Measurements from ENCODE around the gene SAG.

Gene SAG

DNA sequence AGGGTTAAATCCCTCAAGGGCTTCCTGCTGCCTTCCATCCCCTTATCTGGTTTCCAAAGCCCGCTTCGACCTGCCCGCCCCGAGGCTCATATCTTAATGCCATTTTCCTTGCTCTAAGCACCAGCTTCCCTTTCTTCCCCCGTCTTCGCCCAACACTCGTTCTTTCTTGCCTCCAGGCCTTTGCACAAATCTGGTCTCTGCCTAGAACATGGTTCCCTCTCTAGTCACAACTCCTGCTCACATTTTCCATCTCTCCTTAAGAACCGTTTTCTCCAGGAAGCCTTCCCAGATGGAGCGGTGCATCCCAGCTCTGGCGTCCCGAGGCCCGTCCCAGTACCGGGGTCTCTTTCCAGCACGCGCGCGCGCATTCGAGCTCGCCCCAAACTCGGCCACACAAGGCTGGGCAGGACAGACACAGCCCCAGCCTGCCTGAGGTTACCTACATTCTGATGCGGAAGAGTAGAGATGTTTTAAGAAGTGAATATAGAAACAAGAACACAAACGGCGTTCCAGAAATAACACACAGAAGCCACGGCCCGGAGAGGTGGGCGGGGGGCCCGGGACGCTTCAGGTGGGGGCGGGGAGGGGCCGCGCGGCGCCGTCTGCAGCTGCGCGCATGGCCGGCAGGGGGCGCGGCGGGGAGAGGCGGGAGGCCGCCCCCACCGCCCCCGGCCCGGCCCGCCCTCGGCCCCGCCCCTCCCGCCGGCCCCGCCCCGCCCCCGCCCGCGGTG is 46.3 kb downstream of the SAG start, which contains the start of gene DGKD:
TSS of gene DGKD (plus strand) at position 726 of the 731 bp plus-strand sequence. CDS start 25 bp downstream, outside the sequence.
- Histone ChIP-seq H3K36me3 (ENCODE audit: control insufficient read depth, insufficient read depth, low read length) (no peaks in the 10 kb centered on the region), H3K27ac (ENCODE audit: low read depth, low read length) (no peak within 1 kb of the TSS), H3K27me3 (ENCODE audit: control insufficient read depth, insufficient read depth, low read length) (no peaks in the 10 kb centered on the region), H3K4me3 (ENCODE audit: low read length) (peak within 1 kb of the TSS; percentile 82), H3K9ac (ENCODE audit: low read length) (peak within 1 kb of the TSS; percentile 10), H3K4me1 (ENCODE audit: control insufficient read depth, insufficient read depth, low read length) (peaks cover 5% of the 10 kb centered on the region)

GRCh38 chr2:233354500-233354924 is 46.9 kb downstream of the SAG start:
- H3K27ac ChIP-seq (ENCODE audit: low read depth, low read length) = no peak overlapping the region
- H3K4me1 ChIP-seq (ENCODE audit: control insufficient read depth, insufficient read depth, low read length) = peaks cover 5% of the 10 kb centered on the region
- H3K36me3 ChIP-seq (ENCODE audit: control insufficient read depth, insufficient read depth, low read length) = no peaks in the 10 kb centered on the region
- H3K9ac ChIP-seq (ENCODE audit: low read length) = no peak overlapping the region
- H3K4me3 ChIP-seq (ENCODE audit: low read length) = peak overlapping the region; percentile 82
- no peaks in the 10 kb centered on the region for H3K27me3 ChIP-seq (ENCODE audit: control insufficient read depth, insufficient read depth, low read length)

DNA sequence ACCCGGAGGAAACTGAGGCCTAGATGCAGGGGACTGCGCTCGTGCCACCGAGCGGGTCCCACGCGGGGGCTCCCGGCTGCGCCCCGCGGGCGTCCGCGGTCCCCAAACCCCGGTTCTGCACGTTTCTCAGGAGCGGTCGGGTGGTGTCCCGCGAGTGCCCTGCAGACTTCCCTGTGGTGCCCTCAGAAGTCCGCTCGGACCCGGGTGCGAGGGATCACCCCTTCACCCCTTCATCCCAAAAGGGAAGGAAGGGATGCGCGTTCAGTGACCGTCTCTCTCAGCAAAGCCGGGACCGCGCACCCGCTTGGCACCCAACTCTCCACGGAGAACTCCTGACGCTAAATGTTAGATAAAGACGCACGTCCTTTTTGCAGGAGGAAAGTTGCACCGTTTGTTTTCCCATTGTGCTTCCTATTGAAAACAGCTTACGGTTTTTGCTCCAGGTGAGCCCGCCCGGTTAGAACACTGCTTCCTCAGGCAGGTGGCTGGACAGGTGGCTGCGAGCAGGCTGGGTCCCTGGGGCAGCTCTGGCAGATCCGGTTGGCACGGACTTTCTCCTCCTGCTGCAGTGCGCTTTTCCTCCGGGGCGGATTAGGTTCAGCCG is 47.5 kb downstream of the SAG start:
- H3K4me1 ChIP-seq (ENCODE audit: control insufficient read depth, insufficient read depth, low read length) = peaks cover 5% of the 10 kb centered on the region
- H3K27ac ChIP-seq (ENCODE audit: low read depth, low read length) = no peak overlapping the region
- no peaks in the 10 kb centered on the region for H3K36me3 ChIP-seq (ENCODE audit: control insufficient read depth, insufficient read depth, low read length)
- H3K27me3 ChIP-seq (ENCODE audit: control insufficient read depth, insufficient read depth, low read length) = no peaks in the 10 kb centered on the region
- H3K4me3 ChIP-seq (ENCODE audit: low read length) = peak overlapping the region; percentile 82
- peak overlapping the region; percentile 10 for H3K9ac ChIP-seq (ENCODE audit: low read length)

DNA sequence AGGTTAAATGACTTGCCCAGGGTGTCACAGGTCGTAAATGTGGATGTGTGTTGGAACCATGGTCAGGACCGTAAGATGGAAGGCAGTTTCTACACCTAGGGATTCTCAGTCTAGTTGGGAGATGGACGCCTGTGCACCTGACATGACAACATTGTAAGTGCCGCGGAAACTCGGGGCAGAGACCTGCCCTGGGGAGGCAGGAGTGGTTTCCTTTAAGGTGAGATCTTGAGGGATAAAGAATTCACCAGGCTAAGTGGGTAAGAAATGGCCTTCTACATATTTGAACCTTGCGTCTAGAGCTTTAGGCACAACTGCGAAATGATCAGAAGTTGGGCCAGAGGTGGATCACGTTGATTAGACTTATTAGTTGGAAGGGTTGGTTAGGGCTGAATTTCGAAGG is 48.3 kb downstream of the SAG start:
- no peak overlapping the region for H3K27ac ChIP-seq (ENCODE audit: low read depth, low read length)
- H3K36me3 ChIP-seq (ENCODE audit: control insufficient read depth, insufficient read depth, low read length) = no peaks in the 10 kb centered on the region
- H3K4me1 ChIP-seq (ENCODE audit: control insufficient read depth, insufficient read depth, low read length) = peaks cover 5% of the 10 kb centered on the region
- no peaks in the 10 kb centered on the region for H3K27me3 ChIP-seq (ENCODE audit: control insufficient read depth, insufficient read depth, low read length)
- peak overlapping the region; percentile 82 for H3K4me3 ChIP-seq (ENCODE audit: low read length)
- no peak overlapping the region for H3K9ac ChIP-seq (ENCODE audit: low read length)

- Histone ChIP-seq H3K27me3 (ENCODE audit: control insufficient read depth, insufficient read depth, low read length) (no peaks in the 10 kb centered on the region), H3K4me1 (ENCODE audit: control insufficient read depth, insufficient read depth, low read length) (peaks cover 5% of the 10 kb centered on the region), H3K4me3 (ENCODE audit: low read length) (no peak overlapping the region), H3K36me3 (ENCODE audit: control insufficient read depth, insufficient read depth, low read length) (no peaks in the 10 kb centered on the region), H3K27ac (ENCODE audit: low read depth, low read length) (no peak overlapping the region), H3K9ac (ENCODE audit: low read length) (no peak overlapping the region)
Measured at GRCh38 chr2:233356546-233357308, 49.1 kb downstream of the SAG start.

- H3K4me3 ChIP-seq (ENCODE audit: low read length) = no peak overlapping the region
- peaks cover 5% of the 10 kb centered on the region for H3K4me1 ChIP-seq (ENCODE audit: control insufficient read depth, insufficient read depth, low read length)
- H3K27ac ChIP-seq (ENCODE audit: low read depth, low read length) = no peak overlapping the region
- H3K9ac ChIP-seq (ENCODE audit: low read length) = no peak overlapping the region
- H3K36me3 ChIP-seq (ENCODE audit: control insufficient read depth, insufficient read depth, low read length) = no peaks in the 10 kb centered on the region
- no peaks in the 10 kb centered on the region for H3K27me3 ChIP-seq (ENCODE audit: control insufficient read depth, insufficient read depth, low read length)
Measured at GRCh38 chr2:233358335-233358734, 50.7 kb downstream of the SAG start.

- no peaks in the 10 kb centered on the region for H3K27me3 ChIP-seq (ENCODE audit: control insufficient read depth, insufficient read depth, low read length)
- H3K36me3 ChIP-seq (ENCODE audit: control insufficient read depth, insufficient read depth, low read length) = no peaks in the 10 kb centered on the region
- H3K4me1 ChIP-seq (ENCODE audit: control insufficient read depth, insufficient read depth, low read length) = peaks cover 5% of the 10 kb centered on the region
- peak overlapping the region; percentile 31 for H3K27ac ChIP-seq (ENCODE audit: low read depth, low read length)
- H3K4me3 ChIP-seq (ENCODE audit: low read length) = no peak overlapping the region
- H3K9ac ChIP-seq (ENCODE audit: low read length) = no peak overlapping the region
Measured at GRCh38 chr2:233358947-233359346, 51.3 kb downstream of the SAG start.

DNA sequence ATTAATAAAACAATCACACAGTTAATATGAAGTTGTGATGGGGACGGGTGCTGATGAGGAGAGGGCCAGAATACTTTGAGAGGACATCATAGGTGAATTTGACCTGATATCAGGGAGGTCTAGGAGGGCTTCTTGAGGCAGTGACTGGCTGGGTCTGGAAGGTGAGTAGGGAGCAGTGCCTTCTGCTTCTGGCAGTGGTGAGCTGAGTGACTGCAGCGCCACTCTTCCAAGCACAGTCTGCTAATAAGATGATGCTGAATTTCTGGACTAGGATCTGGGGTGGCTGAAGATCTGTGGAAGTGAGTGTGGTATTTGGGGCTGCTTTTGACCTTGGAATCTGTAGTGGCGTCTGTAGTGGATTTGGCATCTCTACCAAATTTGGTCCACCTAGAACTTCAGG is 52.2 kb downstream of the SAG start:
- no peak overlapping the region for H3K9ac ChIP-seq (ENCODE audit: low read length)
- H3K27me3 ChIP-seq (ENCODE audit: control insufficient read depth, insufficient read depth, low read length) = no peaks in the 10 kb centered on the region
- peaks cover 5% of the 10 kb centered on the region for H3K4me1 ChIP-seq (ENCODE audit: control insufficient read depth, insufficient read depth, low read length)
- H3K27ac ChIP-seq (ENCODE audit: low read depth, low read length) = no peak overlapping the region
- H3K36me3 ChIP-seq (ENCODE audit: control insufficient read depth, insufficient read depth, low read length) = no peaks in the 10 kb centered on the region
- H3K4me3 ChIP-seq (ENCODE audit: low read length) = no peak overlapping the region

- Histone ChIP-seq H3K27me3 (ENCODE audit: control insufficient read depth, insufficient read depth, low read length) (no peaks in the 10 kb centered on the region), H3K36me3 (ENCODE audit: control insufficient read depth, insufficient read depth, low read length) (no peaks in the 10 kb centered on the region), H3K27ac (ENCODE audit: low read depth, low read length) (no peak overlapping the region), H3K4me3 (ENCODE audit: low read length) (no peak overlapping the region), H3K9ac (ENCODE audit: low read length) (no peak overlapping the region), H3K4me1 (ENCODE audit: control insufficient read depth, insufficient read depth, low read length) (peaks cover 5% of the 10 kb centered on the region)
Measured at GRCh38 chr2:233360771-233361176, 53.2 kb downstream of the SAG start.

DNA sequence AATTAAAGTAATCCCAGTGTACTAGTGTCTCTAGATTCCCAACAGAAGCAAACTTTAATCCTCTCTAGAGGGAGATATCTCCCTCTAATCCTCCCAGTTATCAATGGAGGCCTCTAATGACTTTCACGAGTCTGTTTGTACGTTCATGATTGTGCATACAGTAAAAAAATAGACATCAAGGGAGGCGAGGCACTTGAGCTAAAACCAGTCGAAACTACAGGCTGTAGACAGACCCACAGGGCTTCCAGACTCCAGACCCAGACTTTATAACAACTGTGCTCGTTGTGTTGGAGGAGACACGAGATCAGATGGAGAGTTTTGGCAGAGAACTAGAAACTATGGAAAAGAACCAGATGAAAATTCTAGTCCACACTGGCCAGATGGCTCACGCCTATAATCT is 53.7 kb downstream of the SAG start:
- Histone ChIP-seq H3K9ac (ENCODE audit: low read length) (no peak overlapping the region), H3K4me3 (ENCODE audit: low read length) (no peak overlapping the region), H3K4me1 (ENCODE audit: control insufficient read depth, insufficient read depth, low read length) (peaks cover 5% of the 10 kb centered on the region), H3K36me3 (ENCODE audit: control insufficient read depth, insufficient read depth, low read length) (no peaks in the 10 kb centered on the region), H3K27ac (ENCODE audit: low read depth, low read length) (no peak overlapping the region), H3K27me3 (ENCODE audit: control insufficient read depth, insufficient read depth, low read length) (no peaks in the 10 kb centered on the region)

DNA sequence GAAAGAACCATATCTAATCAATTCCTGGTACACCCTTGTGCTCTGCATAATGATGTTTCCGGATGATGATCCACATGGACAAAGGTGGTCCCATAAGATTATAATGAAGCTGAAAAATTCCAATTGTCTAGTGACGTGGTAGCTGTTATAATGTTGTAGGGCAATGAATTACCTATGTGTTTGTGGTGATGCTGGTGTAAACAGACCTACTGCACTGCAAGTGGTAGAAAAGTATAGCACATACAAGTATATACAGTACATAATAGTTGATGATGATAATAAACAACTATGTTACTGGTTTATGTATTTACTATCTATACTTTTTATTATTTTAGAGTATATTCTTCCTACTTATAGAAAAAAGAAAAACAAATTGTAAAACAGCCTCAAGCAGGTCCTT is 55.1 kb downstream of the SAG start:
- no peaks in the 10 kb centered on the region for H3K27me3 ChIP-seq (ENCODE audit: control insufficient read depth, insufficient read depth, low read length)
- H3K4me3 ChIP-seq (ENCODE audit: low read length) = no peak overlapping the region
- peaks cover 5% of the 10 kb centered on the region for H3K4me1 ChIP-seq (ENCODE audit: control insufficient read depth, insufficient read depth, low read length)
- H3K27ac ChIP-seq (ENCODE audit: low read depth, low read length) = no peak overlapping the region
- no peak overlapping the region for H3K9ac ChIP-seq (ENCODE audit: low read length)
- no peaks in the 10 kb centered on the region for H3K36me3 ChIP-seq (ENCODE audit: control insufficient read depth, insufficient read depth, low read length)

- Histone ChIP-seq H3K4me1 (ENCODE audit: control insufficient read depth, insufficient read depth, low read length) (peaks cover 1% of the 10 kb centered on the region), H3K27ac (ENCODE audit: low read depth, low read length) (no peak overlapping the region), H3K9ac (ENCODE audit: low read length) (no peak overlapping the region), H3K36me3 (ENCODE audit: control insufficient read depth, insufficient read depth, low read length) (no peaks in the 10 kb centered on the region), H3K4me3 (ENCODE audit: low read length) (no peak overlapping the region), H3K27me3 (ENCODE audit: control insufficient read depth, insufficient read depth, low read length) (no peaks in the 10 kb centered on the region)
Measured at GRCh38 chr2:233363744-233364235, 56.2 kb downstream of the SAG start.

All from rectal smooth muscle tissue (tissue), 1 donor.